CD14-positive monocyte (primary cell): ENCODE measurements around the gene TRABD2A. TPM values are rescaled to one million over a fixed set of nuclear protein-coding genes. Genes with fewer than 3 reads are reported as not detected.

Experiments used
- DNase-seq, 3 donors: peaks; one replicate each; pipeline ENCODE4 v3.0.0-alpha.2; 2011 to 2022
- H2AFZ ChIP-seq: 2 replicates; pipeline ENCODE4 v1.6.0; 2012; ENCODE audit warnings: mild to moderate bottlenecking, low read depth, low read length, inconsistent platforms; ENCODE audit not compliant: insufficient read depth, poor library complexity, severe bottlenecking
- H3K27ac ChIP-seq, 2 donors: 1 replicate in 1 of 2; 2 replicates in 1 of 2; pipeline ENCODE4 v1.5.1; 2012 to 2013; ENCODE audit warnings: low read length in 2 of 2, control low read depth in 1 of 2, inconsistent platforms in 1 of 2, low read depth in 1 of 2, mild to moderate bottlenecking in 1 of 2
- H3K27me3 ChIP-seq, 2 donors: one replicate each; pipeline versions ENCODE4 v1.6.0 to v1.6.1; 2011 to 2013; ENCODE audit warnings: low read length in 2 of 2; ENCODE audit not compliant: control insufficient read depth in 2 of 2, insufficient read depth in 2 of 2
- H3K36me3 ChIP-seq, 2 donors: replicated peaks in 1 of 2; 1 replicate in 1 of 2; 2 replicates in 1 of 2; pipeline versions ENCODE4 v1.5.1 to v1.6.1; 2012 to 2013; ENCODE audit warnings: low read length in 2 of 2, control low read depth in 1 of 2, inconsistent platforms in 1 of 2, mild to moderate bottlenecking in 1 of 2; ENCODE audit not compliant: insufficient read depth in 2 of 2, control insufficient read depth in 1 of 2
- H3K4me1 ChIP-seq, 2 donors: 1 replicate in 1 of 2; 2 replicates in 1 of 2; pipeline versions ENCODE4 v1.5.1 to v1.6.1; 2012 to 2013; ENCODE audit warnings: low read length in 2 of 2, control low read depth in 1 of 2, inconsistent platforms in 1 of 2, mild to moderate bottlenecking in 1 of 2, moderate library complexity in 1 of 2; ENCODE audit not compliant: insufficient read depth in 2 of 2, control insufficient read depth in 1 of 2
- H3K4me2 ChIP-seq: replicated peaks from 2 replicates; pipeline ENCODE3; 2012; ENCODE audit warnings: low read length, moderate library complexity, mild to moderate bottlenecking; ENCODE audit not compliant: poor library complexity, severe bottlenecking; ENCODE audit errors: extremely low read depth
- H3K4me3 ChIP-seq, 3 experiments: fragments of 200-600 bp in 1 of 3; sonication (generic) in 1 of 3; replicated peaks in 1 of 3; 1 replicate in 2 of 3; 2 replicates in 1 of 3; pipeline ENCODE4 v1.5.1; 2011 to 2013; ENCODE audit warnings: low read length in 3 of 3, mild to moderate bottlenecking in 3 of 3, control low read depth in 2 of 3, low read depth in 2 of 3, inconsistent platforms in 1 of 3, moderate library complexity in 1 of 3
- H3K79me2 ChIP-seq: 2 replicates; pipeline ENCODE4 v1.6.0; 2012; ENCODE audit warnings: mild to moderate bottlenecking, control low read depth, inconsistent platforms, low read length, moderate library complexity; ENCODE audit not compliant: insufficient read depth
- H3K9ac ChIP-seq: 2 replicates; pipeline ENCODE4 v1.6.0; 2017; ENCODE audit warnings: low read length, mild to moderate bottlenecking; ENCODE audit not compliant: insufficient read depth, poor library complexity, severe bottlenecking
- H3K9me3 ChIP-seq, 2 donors: replicated peaks in 1 of 2; 1 replicate in 1 of 2; 2 replicates in 1 of 2; pipeline versions ENCODE4 v1.5.1 to v1.6.1; 2012 to 2013; ENCODE audit warnings: low read length in 2 of 2, control low read depth in 1 of 2; ENCODE audit not compliant: control insufficient read depth in 1 of 2, insufficient read depth in 1 of 2
- H4K20me1 ChIP-seq: 2 replicates; pipeline ENCODE4 v1.6.0; 2012; ENCODE audit warnings: mild to moderate bottlenecking, low read length, control low read depth, moderate library complexity; ENCODE audit not compliant: insufficient read depth
- H3K27ac Mint-ChIP-seq, 7 donors: one replicate each; pipeline ENCODE4 v1.8.0; 2020; ENCODE audit warnings: mild to moderate bottlenecking in 7 of 7, mixed read lengths in 7 of 7, moderate library complexity in 6 of 7, inconsistent platforms in 2 of 7
- H3K27me3 Mint-ChIP-seq, 3 donors: one replicate each; pipeline ENCODE4 v1.8.0; 2021 to 2022; ENCODE audit warnings: low read depth in 3 of 3, mild to moderate bottlenecking in 3 of 3, mixed read lengths in 3 of 3, moderate library complexity in 3 of 3, inconsistent platforms in 1 of 3
- H3K36me3 Mint-ChIP-seq, 2 donors: one replicate each; pipeline ENCODE4 v1.8.0; 2020; ENCODE audit warnings: mixed read lengths in 2 of 2, inconsistent platforms in 1 of 2, mild to moderate bottlenecking in 1 of 2
- H3K4me1 Mint-ChIP-seq: one replicate; pipeline ENCODE4 v1.8.0; 2020; ENCODE audit warnings: mild to moderate bottlenecking, mixed read lengths
- H3K4me3 Mint-ChIP-seq, 2 donors: one replicate each; pipeline ENCODE4 v1.8.0; 2020; ENCODE audit warnings: mild to moderate bottlenecking in 2 of 2, mixed read lengths in 2 of 2, moderate library complexity in 1 of 2
- H3K9me3 Mint-ChIP-seq, 7 donors: one replicate each; pipeline ENCODE4 v1.8.0; 2020 to 2022; ENCODE audit warnings: mixed read lengths in 7 of 7, mild to moderate bottlenecking in 6 of 7, moderate library complexity in 6 of 7, inconsistent platforms in 2 of 7
- CTCF ChIP-seq: fragments of 200-600 bp; IDR thresholded peaks from one replicate; pipeline ENCODE4 v1.8.0; 2022; ENCODE audit warnings: antibody characterized with exemption, mild to moderate bottlenecking
- WGBS: methylation state at CpG from one replicate; pipeline ENCODE4 v1.1.5; 2013; ENCODE audit warnings: missing lambda C conversion rate; ENCODE audit not compliant: insufficient coverage; 5-methylcytosine and 5-hydroxymethylcytosine counted together
- intact Hi-C, 2 donors: fragments of 100-400 bp; cut with micrococcal nuclease; formaldehyde crosslinking; loops; one replicate each; pipeline versions ENCODE4 v1.15.0 to v1.15.1; 2023
- polyA plus RNA-seq, 3 donors: library from polyadenylated mRNA; depleted of rRNA in 1 of 3; unstranded in 2 of 3; stranded (reverse) in 1 of 3; fragments of 300-500 nt in 2 of 3; fragments of >200 nt in 1 of 3; fragmentation: Illumina TruSeq in 2 of 3; gene quantifications; 1 replicate in 2 of 3; 2 replicates in 1 of 3; pipeline ENCODE4 v1.2.3, GENCODE V29; 2012 to 2021

Gene TRABD2A
- polyA plus RNA-seq, 3 donors, result 0.53 to 0.95 (median 0.79) TPM

GRCh38 chr2:84879584-84880394 lies 1.1 kb downstream of the TRABD2A start:
- no peak for TF ChIP-seq CTCF
- peaks cover 29% of the 10 kb centered on the region for H3K4me1 Mint-ChIP-seq
- H3K4me3 Mint-ChIP-seq, result peak overlapping the region; percentile 85 to 96
- intact Hi-C loops, result loop anchor here in 1 of 2 donors (5.0 kb wide), 2 partner anchors 48 to 387 kb away; no protein-coding TSS in a partner anchor
- Histone ChIP-seq H3K79me2 (no peaks in the 10 kb centered on the region), H3K4me2 (peak overlapping the region; percentile 94), H4K20me1 (no peaks in the 10 kb centered on the region), H3K9ac (peak overlapping the region; percentile 25), H3K9me3 (no peaks in the 10 kb centered on the region), H3K27me3 (peaks cover 23 to 34% of the 10 kb centered on the region in 2 donors), H2AFZ (peak overlapping the region; percentile 79), H3K27ac (no peak overlapping the region), H3K4me3 (peak overlapping the region; percentile 40 to 77 (median 54)), H3K4me1 (peaks cover 22 to 27% of the 10 kb centered on the region in 2 donors), H3K36me3 (no peaks in the 10 kb centered on the region)
- peaks cover 46 to 59% (median 52%) of the 10 kb centered on the region in 3 donors for H3K27me3 Mint-ChIP-seq
- peaks cover 5 to 10% of the 10 kb centered on the region in 2 donors for H3K36me3 Mint-ChIP-seq
- WGBS, result 2% methylated on average over 32 of the region's 45 CpGs
- DNase-seq, result peak in 1 of 3 donors; percentile 22
- peaks cover 0 to 15% (median 6%) of the 10 kb centered on the region in 7 donors for H3K9me3 Mint-ChIP-seq
- peak overlapping the region in 3 of 7 donors; percentile 36 to 63 (median 37) for H3K27ac Mint-ChIP-seq

GRCh38 chr2:84878896-84879583 lies 1.8 kb downstream of the TRABD2A start:
- Histone ChIP-seq H3K36me3 (no peaks in the 10 kb centered on the region), H3K4me3 (peak overlapping the region in 1 of 3 experiments; percentile 77), H4K20me1 (no peaks in the 10 kb centered on the region), H3K4me2 (peak overlapping the region; percentile 94), H3K4me1 (peaks cover 22 to 27% of the 10 kb centered on the region in 2 donors), H3K27me3 (peaks cover 23 to 34% of the 10 kb centered on the region in 2 donors), H3K9ac (no peak overlapping the region), H3K9me3 (no peaks in the 10 kb centered on the region), H3K79me2 (no peaks in the 10 kb centered on the region), H3K27ac (no peak overlapping the region), H2AFZ (peak overlapping the region; percentile 58)
- WGBS, result 68% methylated on average over 3 of the region's 7 CpGs
- DNase-seq, result no peak
- intact Hi-C loops, result no loop called here
- Mint-ChIP-seq H3K4me3 (peak overlapping the region; percentile 85 to 96), H3K36me3 (peaks cover 5 to 10% of the 10 kb centered on the region in 2 donors), H3K4me1 (peaks cover 29% of the 10 kb centered on the region), H3K27me3 (peaks cover 46 to 59% (median 50%) of the 10 kb centered on the region in 3 donors), H3K9me3 (peaks cover 0 to 15% (median 6%) of the 10 kb centered on the region in 7 donors), H3K27ac (no peak overlapping the region)
- no peak for TF ChIP-seq CTCF
